HG03280 (cell line): ENCODE measurements around the gene SPINK5.

Experiments
- ATAC-seq: cut with Tn5 transposase; IDR thresholded peaks from one replicate; pipeline ENCODE4 v1.9.1; 2021; ENCODE audit warnings: mild to moderate bottlenecking, moderate library complexity; ENCODE audit not compliant: unreplicated experiment

Gene SPINK5

DNA sequence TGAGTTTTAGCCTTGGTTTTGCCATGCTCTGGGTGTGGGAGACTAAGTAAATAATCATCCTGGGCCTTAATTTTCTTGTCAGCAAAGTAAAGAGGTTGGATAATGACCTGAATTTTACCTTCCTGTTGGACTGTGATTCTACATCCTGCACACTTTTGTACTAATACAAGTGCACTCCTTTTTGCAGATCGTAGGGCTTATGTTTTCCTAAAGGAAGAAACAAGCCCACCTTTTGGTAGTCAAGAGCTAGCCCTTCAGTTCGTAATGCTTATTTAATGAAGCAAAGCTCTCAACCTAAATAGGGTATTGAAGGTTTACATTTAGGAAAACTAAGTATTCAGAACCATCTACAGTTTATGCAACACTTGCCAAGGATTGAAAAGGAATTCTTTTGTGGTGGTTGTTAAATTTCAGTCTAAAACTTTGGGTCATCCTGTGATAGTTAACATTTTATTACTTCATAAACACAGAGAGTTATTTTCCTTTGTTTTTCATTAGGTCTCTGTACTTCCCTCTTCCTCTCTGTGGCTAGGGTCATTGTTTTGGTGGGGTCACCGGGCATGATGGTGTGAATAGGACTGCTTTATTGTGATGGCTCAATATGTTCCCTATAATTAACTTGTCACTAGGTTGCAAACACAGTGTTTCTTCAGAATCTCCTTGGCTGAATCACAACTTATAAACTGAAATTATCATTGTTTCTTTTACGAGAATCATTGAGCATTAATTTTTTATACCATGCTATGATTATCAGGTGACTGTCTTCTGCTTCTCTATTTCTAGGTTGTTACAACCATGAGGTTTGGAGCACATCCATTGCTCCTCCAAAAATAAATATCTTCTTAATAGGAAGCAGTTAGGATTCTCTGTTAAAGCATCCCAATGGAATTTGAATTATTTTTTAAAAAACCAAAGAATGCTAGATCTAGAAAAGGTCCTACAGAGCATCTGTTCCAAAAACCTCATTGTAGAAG, 28.5 kb downstream of the SPINK5 start:
- no peak for ATAC-seq

DNA sequence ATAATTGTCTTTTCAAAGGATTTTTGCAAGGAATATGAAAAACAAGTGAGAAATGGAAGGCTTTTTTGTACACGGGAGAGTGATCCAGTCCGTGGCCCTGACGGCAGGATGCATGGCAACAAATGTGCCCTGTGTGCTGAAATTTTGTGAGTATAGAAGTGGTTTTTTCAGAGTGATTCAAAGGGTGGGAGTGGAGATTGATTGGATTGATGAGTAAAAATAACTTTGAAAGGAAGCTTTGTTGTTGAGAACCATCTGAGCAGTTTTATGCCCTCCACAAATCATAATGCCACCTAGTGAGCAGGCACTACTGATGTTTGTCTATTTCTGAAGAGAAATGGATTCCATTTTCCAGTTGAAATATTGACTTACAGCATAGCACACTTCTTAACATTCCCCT, 30.6 kb downstream of the SPINK5 start:
- ATAC-seq: no peak

DNA sequence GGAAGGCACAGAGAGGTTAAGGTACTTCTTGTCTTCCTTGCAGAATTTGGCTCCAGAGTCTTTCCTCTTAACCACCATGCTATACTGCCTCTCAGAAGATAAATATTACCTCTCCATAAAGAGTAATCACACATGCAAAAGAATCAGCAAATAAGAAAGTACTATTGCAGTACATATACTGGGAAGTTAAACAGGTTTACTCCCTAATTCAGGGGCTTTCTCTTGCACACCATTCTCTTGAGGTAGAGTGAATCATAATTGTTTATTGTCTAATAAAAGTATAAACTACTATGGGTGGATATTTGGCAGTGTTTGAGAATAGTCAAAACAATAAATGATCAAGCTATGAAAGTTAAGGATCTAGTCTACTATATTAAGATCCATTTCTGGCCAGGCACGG, 40.4 kb downstream of the SPINK5 start:
- no peak for ATAC-seq

DNA sequence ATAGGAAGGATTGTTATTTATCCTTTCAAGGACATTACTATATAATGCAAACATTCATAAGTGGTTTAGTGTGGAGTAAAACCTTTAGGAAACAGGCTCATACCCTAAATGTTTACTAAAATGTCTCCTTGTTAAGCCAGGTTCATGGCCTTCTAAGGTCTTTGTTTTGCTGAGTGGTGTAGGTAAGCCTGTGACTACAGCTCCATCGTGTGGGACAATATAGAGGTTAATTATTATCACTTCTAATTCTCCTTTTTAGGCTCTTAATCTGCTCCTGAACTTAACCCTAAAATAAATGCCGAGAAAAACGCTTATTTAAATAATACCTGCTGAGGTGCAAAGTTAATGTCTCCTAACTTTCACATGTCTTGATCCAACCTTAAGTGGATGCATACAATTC, 43.8 kb downstream of the SPINK5 start:
- ATAC-seq: no peak

DNA sequence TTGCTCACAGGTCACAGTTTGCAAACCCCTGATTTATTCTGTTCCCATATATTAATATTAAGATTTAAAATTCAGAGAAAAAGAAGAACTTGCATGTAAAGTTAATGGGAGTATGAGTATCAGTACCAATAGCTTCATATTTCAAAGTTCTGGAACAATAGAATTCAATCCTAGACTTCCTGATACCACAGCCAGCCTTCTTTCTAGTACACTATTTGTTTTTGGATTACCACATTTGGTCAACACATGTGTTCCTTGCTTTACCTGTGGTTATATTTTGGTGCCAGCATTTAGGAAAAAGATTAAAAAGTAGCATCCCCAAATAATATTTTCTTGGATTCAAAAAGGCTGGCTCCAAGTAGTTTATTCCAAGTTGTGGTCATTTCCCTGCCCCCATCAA, 49.5 kb downstream of the SPINK5 start:
- no peak for ATAC-seq

DNA sequence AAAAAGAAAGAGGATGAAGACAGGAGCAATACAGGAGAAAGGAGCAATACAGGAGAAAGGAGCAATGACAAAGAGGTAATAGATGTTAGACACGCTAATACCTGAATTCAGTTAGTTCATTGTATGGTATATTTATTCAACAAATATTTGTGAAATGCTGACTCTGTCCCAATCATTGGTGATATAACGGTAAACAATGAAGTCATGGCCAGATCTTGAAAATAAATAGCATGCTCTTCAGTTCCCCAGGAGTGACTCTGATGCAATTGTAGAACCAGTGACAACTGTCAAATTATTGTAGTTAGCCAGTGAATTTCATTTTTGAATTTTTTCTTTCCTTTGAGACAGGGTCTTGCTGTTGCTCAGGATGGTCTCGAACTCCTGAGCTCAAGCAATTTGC, 56.5 kb downstream of the SPINK5 start:
- ATAC-seq: no peak

DNA sequence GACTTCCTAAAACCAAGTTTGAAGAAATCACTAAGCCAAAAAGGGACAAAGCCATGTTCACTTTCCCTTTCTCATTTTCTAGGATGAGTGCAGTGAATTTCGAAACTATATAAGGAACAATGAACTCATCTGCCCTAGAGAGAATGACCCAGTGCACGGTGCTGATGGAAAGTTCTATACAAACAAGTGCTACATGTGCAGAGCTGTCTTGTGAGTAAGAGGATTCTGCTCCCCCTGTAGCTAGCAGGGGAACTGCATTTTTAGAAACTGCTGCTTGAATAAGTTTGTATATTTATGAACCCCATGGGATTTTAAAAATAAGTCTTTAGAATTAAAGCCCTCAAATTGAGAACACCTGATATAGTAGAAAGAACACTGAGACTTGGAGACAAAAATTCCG, 61.9 kb downstream of the SPINK5 start:
- ATAC-seq: no peak

DNA sequence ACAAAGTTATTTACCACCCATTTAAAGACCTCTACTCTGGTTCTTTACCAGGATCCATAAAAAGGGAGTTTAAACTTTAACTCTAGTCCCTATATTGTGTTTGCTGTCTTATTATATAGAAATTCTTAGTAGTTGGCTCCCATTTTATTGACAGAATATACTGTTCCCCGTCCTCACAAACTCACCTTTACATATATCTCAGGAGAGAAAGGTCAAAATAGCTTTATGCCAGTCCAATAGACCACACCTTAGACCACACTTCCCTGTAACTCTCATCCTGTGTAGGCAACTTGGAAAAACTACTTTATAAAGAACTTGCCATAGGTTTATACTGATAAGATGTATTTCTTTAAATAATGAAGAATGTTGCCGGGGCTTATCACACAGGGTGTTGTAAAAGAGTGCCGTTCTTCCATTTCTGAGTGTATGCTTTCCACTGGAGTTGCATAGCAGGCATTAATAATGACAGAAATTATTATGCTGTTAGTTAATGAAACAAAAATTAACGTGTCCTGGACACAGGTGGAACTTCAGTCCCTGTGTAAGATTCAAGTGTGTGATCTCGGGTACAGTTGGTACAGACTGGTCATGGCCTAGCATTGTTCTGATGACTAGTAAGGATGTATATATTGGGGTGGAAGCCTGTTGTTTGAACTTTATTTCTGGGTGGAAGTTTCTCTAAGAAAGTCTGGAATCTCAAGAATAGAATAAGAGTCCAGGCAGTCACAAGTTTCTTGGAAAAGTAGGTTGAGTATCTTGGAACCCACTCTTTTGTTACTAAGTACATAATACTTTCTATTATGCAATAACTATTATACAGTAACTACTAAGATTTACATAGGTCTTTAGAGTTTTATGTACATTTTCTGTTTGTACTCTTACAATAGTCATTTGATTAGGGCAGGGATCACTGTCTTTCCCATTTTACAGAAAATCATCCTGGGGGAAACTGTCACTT, 71.6 kb downstream of the SPINK5 start:
- no peak for ATAC-seq

DNA sequence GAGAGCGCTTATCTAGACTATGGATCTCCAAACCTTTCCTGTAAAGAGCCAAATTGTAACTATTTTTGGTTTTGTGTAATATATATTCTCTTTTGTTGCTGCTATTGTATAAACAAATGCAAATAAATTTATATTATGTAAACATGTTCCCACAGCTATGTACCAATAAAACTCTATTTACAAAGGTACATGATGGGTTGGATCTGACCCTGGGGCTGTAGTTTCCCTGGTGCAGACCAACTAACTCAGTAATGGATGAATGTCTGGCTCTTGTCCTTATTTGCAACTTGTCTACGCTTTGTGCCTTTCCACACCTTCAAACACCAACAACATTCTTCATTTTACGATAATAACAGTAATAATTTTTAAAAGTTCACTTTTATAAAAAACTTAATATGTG, 77.1 kb downstream of the SPINK5 start:
- ATAC-seq: no peak

DNA sequence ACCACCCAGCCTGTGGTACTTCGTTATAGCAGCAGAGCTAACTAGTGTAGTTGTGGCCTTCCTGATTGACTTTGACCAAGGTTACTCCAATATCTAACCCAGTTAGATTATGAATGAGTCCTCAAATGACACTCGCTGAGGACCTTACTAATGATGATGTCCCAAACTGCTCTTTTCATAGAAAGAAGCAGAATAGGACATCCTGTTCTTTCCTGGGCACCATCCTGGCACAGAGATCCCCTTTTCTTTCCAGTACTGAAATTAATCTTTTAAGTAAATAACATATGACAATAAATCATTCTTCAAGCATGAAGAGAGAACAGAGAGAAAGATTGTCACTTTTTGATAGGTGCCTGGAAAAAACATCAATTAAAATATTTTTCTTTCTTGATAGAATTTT, 77.9 kb downstream of the SPINK5 start:
- no peak for ATAC-seq

DNA sequence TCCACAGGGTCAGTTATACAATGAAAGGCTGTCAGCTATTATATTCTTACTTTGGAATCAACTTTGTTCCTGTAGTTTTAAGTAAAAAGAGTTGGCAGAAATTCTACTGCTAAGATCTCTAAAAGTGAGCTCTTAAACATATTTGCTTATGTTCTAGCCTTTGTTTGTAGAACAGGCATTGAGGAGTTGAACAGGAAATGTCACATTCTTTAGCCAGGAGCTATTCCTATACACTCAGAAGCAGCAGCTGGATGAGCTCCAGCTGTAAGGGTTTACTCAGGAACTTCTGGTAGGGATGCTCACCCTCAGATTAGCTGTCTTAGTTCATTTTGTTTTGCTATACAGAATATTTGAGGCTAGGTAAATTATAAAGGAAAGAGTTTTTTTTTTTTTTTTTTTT, 82.1 kb downstream of the SPINK5 start:
- no peak for ATAC-seq

DNA sequence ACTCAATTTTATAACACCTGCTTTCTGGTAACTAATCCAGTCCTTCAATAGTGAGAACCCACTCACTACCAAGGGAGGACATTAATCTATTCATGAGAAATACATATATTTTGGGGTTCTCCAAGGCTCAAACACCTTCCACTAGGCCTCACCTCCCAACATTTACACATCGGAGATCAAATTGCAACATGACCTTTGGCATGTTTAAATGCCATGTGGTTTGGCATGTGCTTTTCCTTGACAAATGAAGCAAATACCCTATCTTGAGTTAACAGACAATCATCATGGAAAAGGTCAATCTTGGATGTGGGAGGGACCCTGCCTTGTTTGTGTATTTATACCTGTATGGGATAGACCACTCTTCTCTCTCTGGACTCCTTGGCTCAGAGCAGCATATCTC, 82.7 kb downstream of the SPINK5 start:
- ATAC-seq: no peak

DNA sequence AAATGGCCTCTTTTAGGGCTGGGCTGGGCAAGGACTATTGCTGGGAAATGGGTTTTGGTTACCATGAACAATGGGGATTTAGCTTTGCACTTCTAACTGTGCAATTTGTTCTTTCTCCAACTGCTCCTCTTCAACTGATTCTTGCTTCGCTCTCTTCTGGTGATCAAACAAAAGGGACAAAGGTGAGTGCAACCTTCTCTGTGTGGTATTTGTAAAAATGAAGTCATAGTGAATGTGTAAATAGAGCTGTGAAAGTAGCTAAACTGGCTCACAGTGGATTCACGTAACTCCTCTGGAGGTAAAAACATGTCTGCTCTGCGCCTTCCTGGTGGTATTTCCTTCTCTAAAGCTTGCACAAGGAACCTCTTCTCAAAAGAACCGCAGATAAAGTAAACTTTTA, 83.6 kb downstream of the SPINK5 start:
- ATAC-seq: no peak

DNA sequence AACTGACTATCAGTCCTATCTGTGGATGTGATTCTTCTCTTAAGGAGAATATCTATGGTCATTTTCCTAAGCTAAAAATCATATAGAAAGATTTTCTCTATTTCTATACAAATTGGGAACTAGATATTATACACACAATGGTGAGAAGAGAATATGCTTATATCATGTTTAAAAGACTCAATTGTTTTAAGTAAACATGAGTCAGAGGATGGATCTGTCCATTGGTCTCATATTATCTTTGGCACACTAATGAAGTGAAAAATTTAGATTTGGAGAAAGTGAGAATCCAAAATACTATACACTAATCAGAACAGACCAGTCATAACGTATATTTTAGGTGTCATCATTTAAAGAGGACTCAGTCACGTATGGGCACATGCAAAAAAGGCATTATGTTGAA, 88.1 kb downstream of the SPINK5 start:
- ATAC-seq: no peak

DNA sequence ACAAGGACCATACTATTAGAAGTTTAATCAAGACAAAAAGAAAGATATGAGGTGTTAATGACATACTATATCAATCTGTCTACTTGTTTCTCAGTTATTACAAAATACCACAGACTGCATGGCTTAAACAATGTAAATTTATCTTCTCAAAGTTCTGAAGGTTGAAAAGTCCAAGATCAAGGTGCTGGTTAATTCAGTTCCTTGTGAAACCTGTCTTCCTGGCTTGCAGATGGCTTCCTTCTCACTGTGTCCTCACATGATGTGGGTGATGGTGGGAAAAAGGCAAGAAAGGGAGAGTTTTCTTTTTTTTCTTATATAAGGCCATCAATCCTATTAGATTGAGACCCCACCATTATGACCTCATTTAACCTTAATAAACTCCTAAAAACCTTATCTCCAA, 89.0 kb downstream of the SPINK5 start:
- no peak for ATAC-seq

DNA sequence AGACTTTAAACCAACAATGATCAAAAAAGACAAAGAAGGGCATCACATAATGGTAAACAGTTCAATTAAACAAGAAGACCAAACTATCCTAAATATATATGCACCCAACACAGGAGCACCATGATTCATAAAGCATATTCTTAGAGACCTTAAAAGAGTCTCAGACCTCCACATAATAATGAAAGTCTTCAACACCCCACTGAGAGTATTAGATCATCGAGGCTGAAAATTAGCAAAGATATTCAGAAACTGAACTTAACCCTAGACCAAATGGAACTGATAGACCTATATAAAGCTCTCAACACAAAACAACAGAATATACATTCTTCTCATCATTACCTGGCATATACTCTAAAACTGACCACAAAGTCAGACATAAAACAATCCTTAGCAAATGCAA, 92.8 kb downstream of the SPINK5 start:
- no peak for ATAC-seq

DNA sequence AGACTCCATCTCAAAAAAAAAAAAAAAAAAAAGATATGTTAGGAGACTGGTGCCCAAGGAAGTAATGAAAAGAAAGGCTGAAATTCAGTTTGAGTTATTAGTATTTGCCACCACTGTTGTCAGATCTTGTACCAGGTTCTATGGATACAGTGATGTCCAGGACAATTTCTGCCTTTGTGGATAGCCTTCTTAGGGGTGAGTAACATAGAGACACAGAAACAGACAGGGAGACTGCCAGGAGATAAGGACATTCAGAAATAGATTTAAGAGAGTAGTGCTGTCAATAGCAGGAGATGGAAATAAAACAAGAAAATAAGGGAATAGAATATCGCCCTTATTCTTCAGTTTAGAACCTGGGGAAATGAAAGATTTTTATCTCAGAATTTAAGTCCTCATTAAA, 98.3 kb downstream of the SPINK5 start:
- ATAC-seq: no peak

DNA sequence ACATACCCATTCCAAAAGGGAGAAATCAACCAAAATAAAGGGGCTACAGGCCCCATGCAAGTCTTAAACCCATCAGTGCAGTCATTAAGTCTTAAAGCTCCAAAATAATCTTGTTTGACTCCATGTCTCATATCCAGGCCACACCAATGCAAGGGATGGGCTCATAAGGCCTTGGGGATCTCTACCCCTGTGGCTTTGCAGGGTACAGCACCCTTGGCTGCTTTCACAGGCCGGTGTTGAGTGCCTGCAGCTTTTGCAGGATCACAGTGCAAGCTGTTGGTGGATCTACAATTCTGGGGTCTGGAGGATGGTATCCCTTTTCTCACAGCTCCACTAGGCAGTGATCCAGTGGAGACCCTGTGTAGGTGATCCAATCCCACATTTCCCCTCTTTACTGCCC, 99.6 kb downstream of the SPINK5 start:
- no peak for ATAC-seq

DNA sequence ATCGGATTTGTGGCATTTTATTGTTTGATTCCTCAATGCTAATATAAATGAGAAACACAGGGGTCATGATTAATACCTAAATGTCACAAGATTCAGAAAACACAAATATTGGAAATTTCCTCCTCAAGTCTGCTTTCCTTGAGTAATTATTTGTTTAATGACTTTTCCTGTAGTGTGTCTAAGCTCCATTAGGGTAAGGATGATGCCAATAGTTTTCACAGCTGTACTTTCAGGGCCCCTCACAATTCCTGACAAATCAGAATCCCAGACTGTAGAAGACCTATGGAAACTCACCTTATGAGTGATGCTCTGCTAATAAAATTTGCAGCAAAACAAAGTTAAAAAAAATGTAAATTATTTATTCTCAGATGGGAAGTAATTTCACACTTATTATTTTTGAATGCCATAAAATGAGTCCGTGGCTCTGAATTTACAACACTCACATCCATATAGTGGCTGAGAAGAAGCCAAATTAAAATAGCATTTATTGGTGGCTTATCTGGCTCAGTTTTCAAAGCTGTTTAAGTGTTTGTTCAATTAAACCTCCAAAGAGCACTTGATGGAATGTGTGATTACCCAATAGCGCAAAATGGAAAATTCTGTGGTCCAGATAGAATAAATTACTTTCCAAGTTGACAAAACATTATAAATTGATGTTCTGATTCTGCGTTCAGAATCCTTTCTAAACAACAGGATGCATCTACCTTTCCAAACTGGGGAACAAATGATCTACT, 102.9 kb downstream of the SPINK5 start:
- no peak for ATAC-seq

DNA sequence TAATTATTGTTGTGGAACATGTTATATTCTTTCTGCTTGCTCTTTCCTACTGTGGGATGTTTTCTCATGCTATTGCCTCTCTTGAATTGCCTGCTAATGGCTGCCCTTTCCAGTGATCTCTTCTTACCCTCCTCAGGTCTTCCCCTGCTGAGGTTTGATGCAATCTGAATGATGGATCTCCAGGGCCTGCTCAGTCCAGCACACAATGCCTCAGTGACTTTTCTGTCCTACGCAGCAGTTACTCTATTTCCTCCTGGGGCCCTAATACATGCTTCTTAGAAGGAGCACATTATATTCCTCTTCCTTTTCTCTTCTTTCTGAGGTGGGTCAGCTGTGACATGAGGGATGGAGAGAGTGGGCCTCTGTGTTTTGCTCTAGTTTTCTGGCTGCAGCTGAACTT, 104.5 kb downstream of the SPINK5 start, which contains the start of gene SPINK14:
Gene SPINK14, plus strand, starts transcription at position 301 of the 400 bp plus-strand sequence. CDS start 1,187 bp downstream, outside the sequence.
- no peak for ATAC-seq

DNA sequence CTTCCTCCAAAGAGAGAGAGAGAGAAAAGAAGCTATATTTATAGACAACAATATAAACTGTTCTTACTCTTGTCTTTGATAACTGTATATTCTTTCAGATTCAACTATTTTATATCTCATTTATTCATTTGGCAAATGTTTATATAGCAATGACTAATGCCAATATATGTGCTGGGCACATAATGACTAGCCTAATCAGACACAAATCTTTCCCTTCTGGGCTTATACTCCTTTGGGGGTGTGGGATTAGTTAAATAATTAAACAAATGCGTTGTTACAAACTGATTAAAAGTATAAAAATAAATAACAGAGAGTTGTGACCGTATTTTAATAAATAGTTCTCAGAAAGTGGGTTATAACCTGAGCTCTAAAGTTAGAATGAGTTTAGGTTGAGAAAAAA, 108.6 kb downstream of the SPINK5 start:
- no peak for ATAC-seq
